ENCODE results near the gene PPP2R5E.

The PPP2R5E gene

DNA sequence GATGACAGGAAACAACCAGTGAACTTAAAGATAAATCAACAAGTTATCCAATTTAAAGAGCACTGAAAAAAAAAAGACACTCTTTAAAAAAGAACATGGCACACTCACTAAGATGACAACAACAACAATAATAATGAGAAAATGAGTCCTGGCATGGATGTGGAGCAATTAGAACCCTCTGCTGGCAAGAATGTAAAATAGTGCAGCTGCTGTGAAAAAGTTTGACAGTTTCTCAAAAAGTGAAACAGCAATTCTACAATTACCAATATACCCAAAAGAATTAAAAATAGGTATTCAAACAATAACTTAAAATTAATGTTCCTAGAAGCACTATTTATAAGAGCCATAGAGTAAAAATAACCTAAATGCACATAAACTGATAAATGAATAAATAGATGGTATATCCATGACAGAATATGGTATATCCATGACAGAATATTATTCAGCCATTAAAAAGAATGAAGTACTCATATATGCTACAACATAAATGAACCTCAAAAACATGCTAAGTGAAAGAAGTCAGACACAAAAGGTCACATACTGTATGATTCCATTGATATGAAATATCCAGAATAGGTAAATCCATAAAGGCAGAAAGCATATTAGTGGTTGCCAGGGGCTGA is 175.3 kb downstream of the PPP2R5E start:
- no peak for DNase-seq

- DNase-seq = no peak
Observed at GRCh38 chr14:63362389-63362819, 180.8 kb downstream of the PPP2R5E start.

GRCh38 chr14:63361790-63362189 is 181.4 kb downstream of the PPP2R5E start:
- DNase-seq = no peak

DNA sequence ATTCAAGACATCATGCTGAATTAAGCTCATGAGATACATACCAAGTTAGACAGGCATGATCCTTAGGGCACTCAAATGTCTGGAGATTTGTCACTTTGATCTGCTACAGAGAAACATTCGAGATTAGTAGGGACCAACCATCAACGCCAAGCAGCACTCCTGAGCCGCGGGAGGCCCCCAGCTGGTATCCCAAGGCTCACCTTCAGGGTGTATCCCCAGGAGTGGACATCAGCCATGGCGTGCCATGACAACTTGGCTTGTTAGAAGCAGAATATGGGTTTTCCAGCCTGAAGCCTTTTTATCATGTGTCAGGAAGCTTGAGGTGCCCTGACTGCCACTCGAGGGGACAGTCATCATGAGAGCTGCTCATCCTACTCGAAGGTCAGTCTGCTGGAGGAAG is 185.3 kb downstream of the PPP2R5E start:
- DNase-seq = no peak

- DNase-seq = no peak
Observed at GRCh38 chr14:63345826-63346225, 197.4 kb downstream of the PPP2R5E start.

- no peak for DNase-seq
Observed at GRCh38 chr14:63344336-63344735, 198.8 kb downstream of the PPP2R5E start.

GRCh38 chr14:63343878-63344277 is 199.3 kb downstream of the PPP2R5E start:
- peak; percentile 68 for DNase-seq

DNA sequence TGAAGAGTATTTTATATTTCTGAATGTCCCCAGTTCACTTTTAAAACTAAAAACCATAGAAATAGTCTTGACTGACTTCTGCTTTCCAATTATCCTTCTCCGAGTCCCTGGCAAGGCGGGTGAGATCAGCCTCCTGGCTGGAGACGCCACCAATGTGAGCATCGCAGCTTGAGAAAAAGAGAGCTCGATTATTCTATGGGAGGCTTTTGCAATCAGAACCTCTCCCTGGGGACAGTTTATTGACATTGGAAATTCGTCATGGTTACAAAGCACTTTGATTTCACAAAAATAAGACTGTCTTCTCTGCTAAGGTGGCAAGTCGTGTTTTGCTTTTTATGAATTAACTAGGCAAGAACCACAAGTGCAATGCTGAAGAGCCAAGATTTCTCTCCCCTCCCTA is 200.8 kb downstream of the PPP2R5E start:
- DNase-seq = no peak

DNA sequence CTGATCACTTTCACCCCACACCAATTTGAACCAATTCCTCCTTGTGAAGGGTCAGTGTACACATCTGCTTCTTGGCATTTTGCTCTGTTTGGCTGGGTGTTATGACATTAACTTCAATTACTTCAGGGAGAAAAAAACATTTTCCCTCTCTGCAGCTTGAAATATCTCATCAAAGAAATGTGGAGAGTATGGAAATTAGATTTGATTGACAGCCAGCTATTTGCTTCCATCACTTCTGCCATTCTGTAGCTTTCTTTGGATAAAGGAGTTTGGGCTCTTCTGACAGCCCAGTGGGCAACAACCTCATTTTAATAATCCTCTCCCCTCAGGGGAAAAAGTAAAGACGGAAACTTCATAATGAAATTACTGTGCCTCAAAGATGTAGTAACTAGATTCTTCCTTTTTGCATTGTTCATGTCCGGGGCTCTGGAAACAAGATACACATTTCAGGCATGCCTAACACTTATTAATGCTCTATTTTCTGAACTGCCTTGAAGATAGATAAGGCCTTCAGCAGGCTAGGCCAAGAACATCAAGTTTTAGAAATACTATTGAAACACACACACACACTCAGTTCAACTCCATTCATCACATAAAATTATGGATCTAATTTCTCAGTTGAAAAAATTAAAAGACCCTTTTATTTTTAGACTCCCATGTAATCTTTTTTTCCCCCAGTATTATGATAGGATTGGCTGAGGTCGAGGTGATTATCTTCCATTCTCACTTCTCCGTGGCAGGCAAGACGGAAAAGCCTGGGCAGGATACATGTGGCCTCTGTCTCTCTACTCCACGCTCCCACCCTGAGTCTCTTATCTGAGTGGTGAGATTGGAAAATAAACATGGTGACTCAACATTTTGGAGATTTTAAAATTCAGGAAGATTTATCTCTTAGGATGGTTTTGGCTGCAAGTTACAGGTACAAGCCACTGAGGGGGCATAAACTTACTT is 214.1 kb downstream of the PPP2R5E start:
- no peak for DNase-seq

- no peak for DNase-seq
Observed at GRCh38 chr14:63326840-63327239, 216.3 kb downstream of the PPP2R5E start.

GRCh38 chr14:63322897-63323573 is 220.1 kb downstream of the PPP2R5E start:
- no peak for DNase-seq

DNA sequence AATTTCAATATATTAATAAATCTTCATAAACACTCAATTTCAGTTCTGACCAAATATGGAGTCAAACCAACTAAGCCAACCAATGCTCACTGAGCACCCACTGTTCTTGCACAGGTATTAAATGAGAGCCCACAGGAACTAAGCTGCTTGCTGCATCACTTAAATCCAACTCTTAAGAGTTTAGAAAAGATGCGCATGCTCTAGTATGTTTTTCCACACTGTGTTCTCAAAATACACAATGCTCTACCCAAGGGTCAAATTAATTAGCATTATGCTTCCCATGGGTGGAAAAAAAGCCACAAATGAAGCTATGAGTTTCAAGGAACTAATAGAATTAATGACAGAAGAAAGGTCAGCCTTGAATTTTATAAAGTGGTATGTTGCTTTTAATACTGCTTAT is 220.7 kb downstream of the PPP2R5E start:
- no peak for DNase-seq

Data from NCI-H1694 (cell line).